ENCODE measurements around the gene RAD51D.
"Not testable (repeated sequence)": the region's sequence is repeated elsewhere in the genome, so short reads cannot be mapped to it uniquely, and the experiment has no call there.

Gene RAD51D

DNA sequence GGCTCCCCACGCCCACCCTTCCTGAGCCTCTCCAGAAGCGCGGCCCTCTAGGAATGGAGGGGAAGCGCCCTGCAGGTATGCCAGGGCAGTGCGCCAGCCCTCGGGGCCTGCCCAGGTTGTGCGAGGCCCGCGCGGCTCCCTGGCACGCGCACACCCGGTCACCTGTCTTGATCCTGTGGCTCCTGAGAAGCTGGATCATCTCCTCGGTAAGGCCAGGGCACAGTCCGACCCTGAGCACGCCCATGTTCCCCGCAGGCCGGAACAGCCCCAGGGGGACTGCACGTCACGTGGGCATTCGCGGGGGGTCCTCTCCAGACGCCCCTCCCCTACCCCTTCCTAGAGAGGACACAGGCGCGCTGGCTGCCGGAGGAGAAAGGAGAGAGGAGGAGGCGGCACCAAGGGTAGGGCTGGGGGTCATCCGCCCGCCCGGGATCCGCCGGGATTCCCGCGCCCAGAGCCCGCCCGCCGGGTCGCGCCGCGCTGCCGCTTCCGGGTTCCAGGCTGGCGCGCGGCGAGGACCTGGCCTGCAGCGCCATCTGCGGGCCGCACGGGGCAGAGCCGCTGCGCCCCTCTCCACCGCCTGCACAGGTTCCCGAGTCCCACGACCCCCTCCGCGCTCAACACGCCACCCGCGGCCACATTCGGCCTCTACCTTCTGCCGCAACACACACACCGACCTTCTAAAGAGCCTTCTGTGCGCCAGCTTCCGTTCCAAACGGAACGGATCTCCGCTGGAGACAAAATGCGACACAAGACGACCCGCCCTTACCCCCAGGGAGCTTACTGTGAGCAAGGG, at the start of gene RAD51D:
RAD51D (minus strand) TSS at position 491 of the 796 bp plus-strand sequence; CDS start at position 244, 247 bp downstream.
- DNase-seq: peak in 53 of 58 donors; percentile 14 to 76 (median 62)

DNA sequence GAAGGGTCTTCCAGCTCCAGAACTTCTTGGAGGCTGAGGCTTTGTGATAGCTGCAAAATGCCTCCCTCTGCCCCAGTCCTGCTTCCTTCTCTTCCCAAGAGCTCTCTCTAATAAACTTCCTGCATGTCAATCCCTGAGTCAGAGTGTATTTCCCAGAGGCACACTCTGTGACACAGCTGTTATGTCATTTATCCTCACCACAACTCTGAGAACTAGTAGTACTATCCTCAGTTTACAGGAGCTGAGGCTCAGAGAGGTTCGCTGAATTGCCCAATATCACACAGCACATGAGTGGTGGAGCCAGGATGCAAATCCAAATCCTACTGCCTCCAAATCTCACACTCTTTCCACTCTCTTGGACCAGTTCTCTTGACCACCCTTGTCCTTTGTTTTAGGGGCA, 48.0 kb upstream of the RAD51D start:
- no peak for DNase-seq

DNA sequence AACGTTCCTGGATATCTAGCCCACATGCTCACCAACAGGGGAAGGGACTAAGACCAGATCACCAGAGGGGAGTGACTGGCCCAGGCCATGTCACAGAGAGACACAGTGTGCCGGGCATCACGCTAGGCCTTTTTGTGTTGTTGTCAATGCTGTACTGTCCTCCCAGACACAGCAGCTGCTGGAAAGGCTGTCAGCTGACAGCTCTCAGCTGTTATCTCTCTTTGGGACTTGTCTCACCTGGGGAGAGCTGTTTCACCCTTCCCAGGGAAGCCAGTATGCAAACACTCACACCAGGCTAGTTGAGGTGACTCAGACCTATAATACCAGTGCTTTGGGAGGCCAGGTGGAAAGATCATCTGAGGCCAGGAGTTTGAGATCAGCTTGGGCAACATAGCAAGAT, 47.4 kb upstream of the RAD51D start:
- DNase-seq: peak in 15 of 58 donors; percentile 2 to 64 (median 24)

DNA sequence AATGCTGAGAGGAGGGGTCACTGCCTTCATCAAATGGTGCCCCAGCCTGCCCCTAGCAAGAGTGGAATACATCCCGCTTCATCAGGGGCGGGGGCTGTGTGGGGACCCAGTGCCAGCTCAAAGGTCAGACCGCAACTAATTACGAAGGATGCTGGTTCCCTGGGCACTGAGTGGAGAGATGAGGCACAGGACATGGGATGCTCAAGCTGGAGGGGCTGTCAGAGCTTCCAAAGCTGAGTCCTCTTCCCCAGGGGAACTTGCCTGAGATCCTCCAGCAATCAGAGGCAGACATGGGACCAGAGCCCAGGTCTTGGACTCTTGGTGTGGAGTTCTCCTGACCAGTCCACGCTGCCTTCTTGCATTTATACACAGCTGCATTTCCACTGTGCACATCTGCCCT, 46.9 kb upstream of the RAD51D start:
- no peak for DNase-seq

DNA sequence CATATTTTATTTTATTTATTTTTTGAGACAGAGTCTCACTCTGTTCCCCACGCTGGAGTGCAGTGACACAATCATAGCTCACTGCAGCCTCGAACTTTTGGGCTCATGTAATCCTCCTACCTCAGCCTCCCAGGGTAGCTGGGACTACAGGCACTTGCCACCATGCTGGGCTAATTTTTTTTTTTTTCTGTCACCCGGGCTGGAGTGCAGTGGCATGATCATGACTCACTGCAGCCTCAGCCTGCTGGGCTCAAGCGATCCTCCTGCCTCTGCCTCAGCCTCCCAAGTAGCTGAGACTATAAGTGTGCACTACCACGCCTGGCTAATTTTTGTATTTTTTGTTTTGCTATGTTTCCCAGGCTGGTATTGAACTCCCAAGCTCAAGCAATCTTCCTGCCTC, 45.1 kb upstream of the RAD51D start:
- DNase-seq: no peak

DNA sequence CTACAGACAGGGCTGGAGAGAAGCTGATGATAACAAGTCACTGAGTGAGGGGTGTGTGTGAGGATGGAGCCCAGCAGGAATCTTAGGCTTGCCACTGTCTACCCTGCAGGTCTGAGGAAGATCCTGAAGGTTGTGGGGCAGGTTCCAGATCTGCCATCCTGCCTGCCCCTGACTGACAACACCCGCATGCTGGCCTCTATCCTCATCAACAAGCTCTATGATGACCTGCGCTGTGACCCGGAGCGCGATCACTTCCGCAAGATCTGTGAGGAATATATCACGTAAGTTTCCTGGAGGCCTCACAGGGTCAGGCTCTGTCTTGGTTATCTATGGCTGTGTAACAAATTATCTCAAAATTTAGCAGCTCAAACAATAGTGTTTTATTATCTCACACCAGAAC, 44.2 kb upstream of the RAD51D start:
- DNase-seq: no peak

DNA sequence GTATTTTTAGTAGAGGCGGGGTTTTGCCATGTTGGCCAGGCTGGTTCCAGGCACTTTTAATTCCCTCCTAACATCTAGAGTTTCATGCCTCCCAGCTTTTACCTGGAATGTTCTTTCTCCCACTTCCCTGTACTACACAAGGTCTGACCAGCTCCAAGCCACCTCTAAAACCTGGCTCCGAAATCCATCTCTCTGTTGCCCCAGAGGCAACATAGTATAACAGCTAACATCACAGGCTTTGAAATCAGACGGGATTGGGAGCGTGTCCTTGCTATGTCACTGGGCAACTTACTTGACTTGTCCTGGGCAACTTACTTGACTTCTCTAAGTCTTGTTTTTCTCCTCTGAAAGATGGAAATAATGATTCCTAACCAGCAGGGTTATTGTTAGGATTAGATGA, 43.1 kb upstream of the RAD51D start:
- no peak for DNase-seq

DNA sequence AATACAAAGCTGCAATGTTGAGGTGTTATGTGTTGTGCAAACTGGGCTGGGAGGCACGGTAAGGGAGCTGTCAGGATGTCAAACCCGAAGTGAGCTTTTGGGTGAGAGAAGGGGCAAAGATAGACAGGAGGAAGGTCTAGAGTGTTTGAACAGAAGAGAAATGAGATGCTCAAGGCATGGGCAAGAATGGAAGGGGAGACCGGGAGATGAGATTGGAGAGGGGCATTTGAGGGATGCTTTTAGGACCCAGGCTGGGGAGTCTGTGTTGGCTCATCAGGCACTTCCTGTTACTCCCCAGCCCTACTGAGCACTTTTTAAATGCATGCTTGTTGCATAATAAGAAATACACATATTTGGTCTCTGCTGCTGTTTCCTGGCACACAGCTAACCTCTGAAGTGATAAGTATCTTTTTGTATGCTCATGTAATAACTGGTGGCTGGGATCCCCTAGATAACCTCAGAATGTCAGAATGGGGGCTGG, 41.7 kb upstream of the RAD51D start:
- DNase-seq: no peak

DNA sequence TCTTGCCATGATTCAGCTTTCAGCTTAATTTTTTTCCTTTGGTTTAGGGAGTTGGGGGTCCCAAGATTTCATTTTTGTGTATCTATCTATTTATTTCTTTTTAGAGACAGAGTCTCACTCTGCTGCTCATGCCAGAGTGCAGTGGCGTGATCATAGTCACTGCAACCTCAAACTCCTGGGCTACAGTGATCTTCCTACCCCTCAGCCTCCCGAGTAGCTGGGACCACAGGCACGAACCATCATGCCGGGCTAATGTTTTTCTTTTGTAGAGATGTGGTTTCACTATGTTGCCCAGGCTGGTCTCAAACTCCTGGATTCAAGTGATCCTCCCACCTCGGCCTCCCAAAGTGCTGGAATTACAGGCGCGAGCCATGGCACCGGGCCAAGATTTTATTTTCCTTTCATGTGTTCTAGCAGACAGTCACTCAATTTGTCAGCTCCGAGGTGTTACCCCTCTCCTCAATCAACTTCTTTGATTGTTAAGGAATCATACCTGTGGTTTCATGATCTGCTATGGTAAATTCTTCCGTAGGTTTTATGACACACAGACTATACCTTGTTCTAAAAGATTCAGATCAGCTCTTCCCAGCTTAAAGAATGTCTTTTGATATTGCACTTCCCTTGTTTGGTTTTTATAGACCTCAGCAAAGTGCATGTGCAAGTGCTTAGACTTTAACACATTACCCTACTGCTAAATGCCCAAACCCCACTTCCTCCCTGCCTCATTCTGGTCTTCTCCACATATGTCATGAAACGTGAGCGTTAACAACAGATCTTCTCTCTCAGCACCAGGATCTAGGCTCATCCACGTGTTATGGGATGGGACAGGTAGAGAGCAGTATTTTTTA, 40.9 kb upstream of the RAD51D start:
- no peak for DNase-seq

DNA sequence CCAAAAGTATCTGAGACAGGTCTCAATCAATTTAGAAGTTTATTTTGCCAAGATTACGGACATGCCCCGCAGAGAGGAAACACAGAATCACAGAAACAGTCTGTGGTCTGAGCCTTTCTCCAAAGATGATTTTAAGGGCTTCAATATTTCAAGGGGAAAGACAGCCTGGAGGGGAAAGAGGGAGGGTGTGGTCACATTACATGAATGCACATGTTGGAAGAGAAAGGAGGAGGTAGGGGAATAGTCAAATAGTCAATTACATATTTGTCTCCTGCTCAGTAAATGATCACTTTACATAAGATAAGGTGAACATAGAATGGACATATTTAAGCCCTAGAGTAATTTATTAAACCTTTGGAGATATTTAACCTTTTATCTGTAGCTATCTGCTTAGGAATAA, 40.3 kb upstream of the RAD51D start:
- DNase-seq: no peak

DNA sequence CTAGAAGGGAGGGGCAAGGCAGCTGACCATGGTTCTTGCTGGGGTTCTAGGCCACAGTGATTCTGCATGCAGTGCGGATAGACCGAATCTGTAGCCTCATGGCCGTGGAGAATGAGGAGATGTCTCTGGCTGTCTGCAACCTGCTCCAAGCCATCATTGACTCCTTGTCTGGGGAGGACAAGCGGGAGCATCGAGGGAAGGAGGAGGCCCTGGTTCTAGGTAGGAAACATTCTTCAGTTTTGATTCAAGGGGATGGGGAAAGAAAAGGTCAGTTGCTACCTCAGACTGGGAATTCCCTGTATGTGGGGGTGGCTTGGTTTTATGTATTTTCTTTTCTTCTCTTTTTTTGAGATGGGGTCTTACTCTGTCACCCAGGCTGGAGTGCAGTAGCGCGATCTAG, 35.6 kb upstream of the RAD51D start:
- no peak for DNase-seq

DNA sequence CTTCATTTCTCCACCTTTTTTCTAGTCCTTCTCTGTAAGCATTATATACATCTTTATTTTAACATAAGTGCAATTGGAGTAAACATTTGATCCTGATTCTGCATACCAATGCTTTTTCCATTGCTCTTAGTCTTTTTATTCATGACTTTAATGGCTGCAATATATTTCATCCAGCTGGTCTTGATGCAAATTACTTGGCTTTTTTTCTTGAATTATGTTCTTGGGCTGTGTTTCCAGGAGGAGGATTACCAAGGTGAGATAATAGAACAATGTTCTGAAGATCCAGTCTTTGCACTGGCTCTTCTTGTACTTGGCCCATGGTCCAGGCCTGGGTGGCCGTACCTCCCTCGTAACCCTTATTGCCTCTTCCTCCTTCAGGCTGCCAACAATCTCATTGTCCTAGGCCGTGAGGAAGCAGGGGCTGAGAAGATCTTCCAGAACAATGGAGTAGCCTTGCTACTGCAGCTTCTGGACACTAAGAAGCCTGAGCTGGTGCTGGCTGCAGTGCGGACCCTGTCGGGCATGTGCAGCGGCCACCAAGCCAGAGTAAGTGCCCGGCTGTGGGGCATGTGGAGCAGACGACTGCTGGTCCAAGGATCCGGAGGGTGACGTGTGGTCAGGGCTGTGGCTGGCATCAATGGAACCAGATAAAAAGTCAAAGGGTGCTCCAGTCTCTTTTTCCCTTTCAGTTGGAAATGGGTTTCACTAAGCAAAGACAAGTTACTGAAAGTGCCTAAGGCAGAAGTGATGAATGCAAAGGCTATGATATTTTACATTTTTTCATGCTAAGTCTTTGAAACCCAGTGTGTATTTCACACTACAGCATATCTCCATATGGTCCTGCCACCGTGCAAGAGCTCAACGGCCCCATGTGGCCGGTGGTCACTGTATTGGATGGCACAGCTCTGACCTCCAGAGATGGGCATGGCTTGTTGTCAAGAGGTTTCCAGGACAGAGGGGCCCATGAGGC, 34.8 kb upstream of the RAD51D start:
- no peak for DNase-seq

DNA sequence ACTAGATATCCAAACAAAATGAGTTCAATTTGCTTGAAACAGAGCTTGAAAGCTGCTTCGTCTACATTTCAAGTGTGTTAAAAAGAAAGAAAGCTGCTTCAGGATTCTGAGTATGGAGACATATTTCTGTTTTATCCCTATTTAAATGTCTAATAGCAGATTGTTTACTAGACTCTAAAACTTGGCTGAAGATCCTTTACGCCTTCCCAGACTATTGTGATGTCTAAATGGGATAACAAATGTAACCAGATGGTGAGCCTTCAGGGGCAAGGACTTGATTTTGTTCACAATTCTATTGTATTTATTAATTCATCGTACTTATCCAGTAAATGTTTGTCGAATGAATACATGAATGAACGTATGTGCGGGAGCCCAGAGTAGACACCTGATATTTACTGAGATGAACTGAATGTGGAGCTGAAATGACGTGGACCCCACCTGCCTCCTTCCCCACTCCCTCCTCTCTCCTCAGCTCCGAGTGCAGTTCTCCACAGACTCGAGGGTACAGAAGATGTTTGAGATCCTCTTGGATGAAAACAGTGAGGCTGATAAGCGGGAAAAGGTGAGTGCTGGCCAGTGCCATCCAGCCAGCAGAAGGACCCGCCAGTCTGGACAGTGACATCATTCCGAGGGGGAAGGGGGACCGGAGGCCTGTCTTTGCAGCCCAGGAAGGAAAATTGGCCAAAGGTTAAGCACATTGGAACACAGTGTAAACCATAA, 32.9 kb upstream of the RAD51D start:
- no peak for DNase-seq

DNA sequence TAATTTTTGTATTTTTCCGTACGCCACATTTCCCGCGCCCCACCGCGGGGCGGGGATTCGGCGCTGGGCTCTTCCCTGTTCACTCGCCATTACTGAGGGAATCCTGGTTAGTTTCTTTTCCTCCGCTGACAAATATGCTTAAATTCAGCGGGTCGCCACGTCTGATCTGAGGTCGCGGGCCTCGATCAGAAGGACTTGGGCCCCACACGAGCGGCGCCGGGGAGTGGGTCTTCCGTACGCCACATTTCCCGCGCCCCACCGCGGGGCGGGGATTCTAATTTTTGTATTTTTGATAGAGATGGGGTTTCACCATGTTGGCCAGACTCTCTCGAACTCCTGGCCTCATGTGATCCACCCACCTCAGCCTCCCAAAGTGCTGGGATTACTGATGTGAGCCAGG, 31.4 kb upstream of the RAD51D start:
- DNase-seq: not testable (repeated sequence)

DNA sequence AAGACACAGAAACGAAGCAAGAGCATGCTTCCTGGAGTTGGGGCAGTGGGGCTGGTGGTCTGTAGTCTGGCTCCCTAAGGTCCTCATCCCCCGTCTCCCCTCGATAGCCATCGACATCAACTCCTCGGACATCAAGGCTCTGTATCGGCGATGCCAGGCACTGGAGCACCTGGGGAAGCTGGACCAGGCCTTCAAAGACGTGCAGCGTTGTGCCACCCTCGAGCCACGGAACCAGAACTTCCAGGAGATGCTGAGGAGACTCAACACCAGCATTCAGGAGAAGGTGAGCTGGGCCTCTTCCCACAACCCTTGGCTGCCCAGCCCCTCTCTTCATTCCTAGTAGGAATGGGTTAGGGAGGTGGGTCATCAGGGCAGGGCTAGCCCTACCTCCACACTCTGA, 30.3 kb upstream of the RAD51D start:
- no peak for DNase-seq

DNA sequence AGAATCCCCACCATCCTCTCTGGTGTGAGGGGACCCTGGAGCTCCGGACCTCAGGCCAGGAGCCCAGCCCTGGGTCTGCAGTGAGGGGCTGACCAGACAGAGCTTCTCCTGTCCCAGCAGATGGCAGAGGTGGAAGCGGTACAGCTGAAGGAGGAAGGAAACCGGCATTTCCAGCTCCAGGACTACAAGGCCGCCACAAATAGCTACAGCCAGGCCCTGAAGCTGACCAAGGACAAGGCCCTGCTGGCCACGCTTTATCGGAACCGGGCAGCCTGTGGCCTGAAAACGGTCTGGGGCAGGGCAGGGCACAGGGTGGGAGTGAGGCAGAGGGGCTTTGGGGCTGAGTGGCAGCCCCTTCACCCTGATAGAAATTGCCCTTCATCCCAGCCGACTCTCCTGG, 28.5 kb upstream of the RAD51D start:
- no peak for DNase-seq

DNA sequence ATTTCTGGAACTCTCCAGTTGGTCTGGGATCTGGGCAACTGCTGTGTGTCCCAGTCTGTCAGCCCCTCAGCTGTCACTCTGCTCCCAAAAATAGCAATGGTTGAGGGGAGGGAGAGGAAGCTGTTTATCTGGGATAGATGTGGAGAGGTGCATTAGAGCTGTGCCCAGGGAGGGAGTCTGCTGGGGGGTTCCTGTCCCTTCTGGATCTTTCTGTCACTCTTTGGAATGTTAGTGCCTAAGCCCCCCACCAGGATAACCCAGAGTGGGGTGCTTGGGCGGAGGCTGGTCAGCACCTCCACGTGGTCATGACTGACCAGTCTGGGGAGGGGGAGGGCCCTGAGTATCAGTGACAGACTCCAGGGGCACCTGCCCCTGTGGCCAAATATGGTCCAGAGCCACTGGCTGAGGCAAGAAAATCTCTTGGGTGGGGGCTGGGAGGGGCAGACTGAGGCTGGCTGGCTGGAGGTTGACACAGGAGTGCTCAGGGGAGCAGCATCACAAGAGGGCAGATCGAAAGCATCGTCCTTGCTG, 27.8 kb upstream of the RAD51D start, which contains the start of gene UNC45B:
UNC45B (plus strand) TSS at position 443 of the 531 bp plus-strand sequence. CDS start 447 bp downstream, outside the sequence.
- no peak for DNase-seq

DNA sequence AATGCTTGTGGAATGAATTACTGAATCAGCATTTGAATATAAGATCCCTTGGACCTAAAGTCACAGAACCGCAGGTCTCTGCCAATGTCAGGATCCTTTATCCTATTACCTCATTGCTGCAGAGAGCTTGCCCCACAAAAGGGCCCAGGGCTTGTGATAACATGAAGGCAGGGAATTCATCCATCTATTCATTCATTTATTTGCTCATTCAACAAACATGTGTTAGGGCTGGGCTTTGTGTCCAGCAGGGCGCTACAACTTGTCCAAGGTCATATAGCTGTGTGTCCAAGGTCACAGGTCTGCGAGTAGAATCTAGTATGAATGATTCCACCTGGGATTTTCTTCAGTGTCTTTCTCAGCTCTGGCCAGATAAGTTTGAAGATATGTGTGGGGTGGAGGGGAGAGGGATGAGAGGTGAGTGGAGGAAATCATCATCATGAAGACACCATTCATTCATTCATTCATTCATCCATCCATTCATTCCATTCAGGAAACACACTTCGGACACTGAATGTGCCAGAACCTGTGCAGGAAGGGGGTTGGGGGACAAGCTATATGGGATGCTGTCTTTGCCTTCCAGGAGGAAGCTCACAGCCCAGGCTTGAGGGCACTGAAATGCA, 26.7 kb upstream of the RAD51D start:
- no peak for DNase-seq

DNA sequence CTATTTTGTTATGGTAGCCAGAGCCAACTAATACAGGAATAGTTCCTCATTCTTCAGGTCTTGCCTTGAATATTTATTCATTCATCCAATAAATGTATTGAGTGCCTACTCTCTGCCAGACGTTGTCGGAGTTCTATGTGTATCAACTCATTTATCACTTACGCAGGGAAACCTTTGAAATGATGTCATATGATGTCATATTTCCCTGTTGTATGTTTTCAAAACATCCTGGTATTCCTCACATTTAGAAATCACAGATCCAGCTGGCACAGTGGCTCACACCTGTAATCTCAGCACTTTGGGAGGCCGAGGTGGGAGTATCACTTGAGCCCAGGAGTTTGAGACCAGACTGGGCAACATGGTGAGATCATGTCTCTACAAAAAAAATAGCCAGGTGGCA, 25.2 kb upstream of the RAD51D start:
- DNase-seq: no peak

DNA sequence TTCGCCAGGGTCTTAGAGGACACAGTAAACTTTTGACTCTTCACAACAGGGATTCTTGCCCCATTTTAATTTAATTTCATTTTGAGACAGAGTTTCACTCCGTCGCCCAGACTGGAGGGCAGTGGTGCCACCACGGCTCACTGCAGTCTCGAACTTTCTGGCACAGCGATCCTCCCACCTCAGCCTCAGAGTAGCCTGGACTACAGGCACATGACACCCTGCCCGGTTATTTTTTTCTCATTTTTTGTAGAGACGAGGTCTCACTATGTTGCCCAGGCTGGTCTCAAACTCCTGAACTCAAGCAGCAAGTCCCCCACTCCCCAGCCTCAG, 22.8 kb upstream of the RAD51D start:
- DNase-seq: no peak

Data from anterior cingulate cortex (tissue), 58 donors.